HCT116 (cell line): ENCODE results near the gene ACCSL. TPM values are rescaled to one million over a fixed set of nuclear protein-coding genes. Genes with fewer than 3 reads are reported as not detected.

ENCODE experiments used
- ATAC-seq: fragments of 200-7000 bp; cut with Tn5 transposase; 2 replicates; pipeline ENCODE4 v1.9.1; 2020; ENCODE audit warnings: mild to moderate bottlenecking, moderate library complexity
- BruUV-seq: library from RNA; stranded (reverse); fragments of 400-500 nt; replicated peaks from 2 replicates; lab custom pipeline; 2021; lab: Mats Ljungman, UMichigan
- CTCF ChIA-PET: fragments of 300-600 bp; sonication (Branson Sonifier 250); formaldehyde crosslinking; loops from one replicate; lab custom pipeline; 2021; ENCODE audit warnings: antibody characterized with exemption; lab: Charles Lee
- POLR2A ChIA-PET: fragments of 300-600, 350-600 bp; sonication (Branson Sonifier 250); formaldehyde crosslinking; loops from one replicate; lab custom pipeline; 2021; ENCODE audit warnings: antibody characterized with exemption; lab: Charles Lee
- RAD21 ChIA-PET, 2 experiments: fragments of 300-600 bp; sonication (Branson Sonifier 250); formaldehyde crosslinking; loops; one replicate each; lab custom pipeline; 2023; ENCODE audit warnings: low total read pairs in 2 of 2; ENCODE audit not compliant: uncharacterized antibody in 2 of 2, unreplicated experiment in 2 of 2, low non-redundant PET in 1 of 2; lab: Charles Lee
- DNase-seq: peaks from one replicate; pipeline ENCODE4 v3.0.0-alpha.2; 2010; ENCODE audit warnings: low read depth, low spot score
- H2AFZ ChIP-seq: fragments of 200-600 bp; shearing (Covaris generic), sonication (generic); 2 replicates; pipeline ENCODE4 v1.6.1; 2017; ENCODE audit warnings: low read depth, mixed run types, mixed read lengths, antibody characterized with exemption, low read length; ENCODE audit not compliant: poor library complexity, severe bottlenecking
- H3K27ac ChIP-seq: 2 replicates; pipeline ENCODE4 v1.5.1; 2012; ENCODE audit warnings: low read depth, low read length
- H3K27me3 ChIP-seq: fragments of 200-600 bp; sonication (generic); 2 replicates; pipeline ENCODE4 v1.6.1; 2016; ENCODE audit warnings: mixed run types, low read length, mixed read lengths; ENCODE audit not compliant: insufficient read depth
- H3K36me3 ChIP-seq, 2 experiments: fragments of 200-500 bp in 1 of 2; fragments of 200-600 bp in 1 of 2; sonication (Bioruptor generic) in 1 of 2; sonication (generic) in 1 of 2; 2 replicates each; pipeline versions ENCODE4 v1.5.1 to v1.6.1; 2014 to 2016; ENCODE audit warnings: low read length in 2 of 2, inconsistent platforms in 1 of 2, mixed read lengths in 1 of 2, mixed run types in 1 of 2; ENCODE audit not compliant: insufficient read depth in 2 of 2, control insufficient read depth in 1 of 2
- H3K4me1 ChIP-seq, 2 experiments: fragments of 200-600 bp in 1 of 2; sonication (generic) in 1 of 2; 2 replicates each; pipeline versions ENCODE4 v1.5.1 to v1.6.1; 2012 to 2017; ENCODE audit warnings: low read length in 2 of 2, inconsistent platforms in 1 of 2, mild to moderate bottlenecking in 1 of 2, mixed read lengths in 1 of 2, mixed run types in 1 of 2, moderate library complexity in 1 of 2; ENCODE audit not compliant: insufficient read depth in 2 of 2, control insufficient read depth in 1 of 2
- H3K4me2 ChIP-seq: fragments of 200-600 bp; sonication (generic); 2 replicates; pipeline ENCODE4 v1.6.1; 2017; ENCODE audit warnings: mixed run types, low read length, mixed read lengths
- H3K4me3 ChIP-seq, 2 experiments: fragments of 200-600 bp in 1 of 2; sonication (generic) in 1 of 2; replicated peaks in 1 of 2; 2 replicates each; pipeline ENCODE4 v1.5.1; 2011 to 2016; ENCODE audit warnings: low read length in 2 of 2, control low read depth in 1 of 2, low read depth in 1 of 2, mild to moderate bottlenecking in 1 of 2, mixed read lengths in 1 of 2, mixed run types in 1 of 2
- H3K79me2 ChIP-seq: fragments of 200-600 bp; sonication (generic); 2 replicates; pipeline ENCODE4 v1.6.1; 2017; ENCODE audit warnings: mild to moderate bottlenecking, mixed run types, low read length, moderate library complexity, mixed read lengths; ENCODE audit not compliant: insufficient read depth
- H3K9ac ChIP-seq: fragments of 200-600 bp; sonication (generic); 2 replicates; pipeline ENCODE4 v1.6.1; 2016; ENCODE audit warnings: low read length, mixed read lengths
- H3K9me2 ChIP-seq: fragments of 200-600 bp; sonication (generic), shearing (Covaris generic); 2 replicates; pipeline ENCODE4 v1.6.1; 2017; ENCODE audit warnings: mixed run types, mild to moderate bottlenecking, moderate library complexity; ENCODE audit not compliant: insufficient read depth
- H3K9me3 ChIP-seq, 2 experiments: fragments of 200-500 bp in 1 of 2; fragments of 200-600 bp in 1 of 2; sonication (Bioruptor generic) in 1 of 2; sonication (generic) in 1 of 2; 2 replicates each; pipeline ENCODE4 v1.6.1; 2014 to 2017; ENCODE audit warnings: low read length in 2 of 2, mixed read lengths in 2 of 2, inconsistent platforms in 1 of 2, low read depth in 1 of 2, mild to moderate bottlenecking in 1 of 2, mixed run types in 1 of 2, moderate library complexity in 1 of 2; ENCODE audit not compliant: control insufficient read depth in 1 of 2, insufficient read depth in 1 of 2
- H4K20me1 ChIP-seq: fragments of 200-600 bp; sonication (generic), shearing (Covaris generic); 2 replicates; pipeline ENCODE4 v1.6.1; 2017; ENCODE audit warnings: mixed run types, mild to moderate bottlenecking, moderate library complexity; ENCODE audit not compliant: insufficient read depth
- CTCF ChIP-seq, 3 experiments: fragments of 200-600 bp in 1 of 3; sonication (generic) in 1 of 3; IDR thresholded peaks in 2 of 3; conservative IDR thresholded peaks in 1 of 3; 2 replicates each; pipeline ENCODE4 v1.5.1; 2012 to 2017; ENCODE audit warnings: low read depth in 2 of 3, low read length in 2 of 3, antibody characterized with exemption in 1 of 3, borderline replicate concordance in 1 of 3, control low read depth in 1 of 3, mild to moderate bottlenecking in 1 of 3, mixed read lengths in 1 of 3, mixed run types in 1 of 3, moderate library complexity in 1 of 3; ENCODE audit not compliant: insufficient read depth in 1 of 3
- EGR1 ChIP-seq: IDR thresholded peaks from 2 replicates; pipeline ENCODE4 v1.6.1; 2012; ENCODE audit warnings: low read depth
- ELF1 ChIP-seq: IDR thresholded peaks from 2 replicates; pipeline ENCODE4 v1.6.1; 2012; ENCODE audit warnings: low read depth, borderline replicate concordance
- EZH2 ChIP-seq: fragments of 200-600 bp; sonication (generic); IDR thresholded peaks from 2 replicates; pipeline ENCODE4 v1.6.1; 2017; ENCODE audit warnings: antibody characterized with exemption, mixed run types
- EZH2phosphoT487 ChIP-seq: fragments of 200-600 bp; IDR thresholded peaks from 2 replicates; pipeline ENCODE4 v1.6.1; 2018; ENCODE audit warnings: antibody characterized with exemption, borderline replicate concordance
- FOSL1 ChIP-seq: IDR thresholded peaks from 2 replicates; pipeline ENCODE4 v1.6.1; 2012; ENCODE audit warnings: low read depth
- JUND ChIP-seq: IDR thresholded peaks from 2 replicates; pipeline ENCODE4 v1.6.1; 2012
- REST ChIP-seq: IDR thresholded peaks from 2 replicates; pipeline ENCODE4 v1.6.1; 2012; ENCODE audit warnings: low read depth
- SIN3A ChIP-seq: IDR thresholded peaks from 2 replicates; pipeline ENCODE4 v1.6.1; 2012; ENCODE audit warnings: low read depth
- SP1 ChIP-seq: IDR thresholded peaks from 2 replicates; pipeline ENCODE4 v1.6.1; 2012; ENCODE audit warnings: low read depth
- TCF7L2 ChIP-seq: IDR thresholded peaks from 2 replicates; pipeline ENCODE4 v1.7.0; 2011; ENCODE audit warnings: borderline replicate concordance, inconsistent platforms; ENCODE audit not compliant: insufficient read depth, insufficient read length; ENCODE audit errors: extremely low read depth
- ZNF274 ChIP-seq: fragments of 200-500 bp; sonication (Bioruptor generic); IDR thresholded peaks from 2 replicates; pipeline ENCODE4 v1.6.1; 2014; ENCODE audit warnings: mild to moderate bottlenecking, low read depth, low read length, inconsistent platforms
- intact Hi-C: fragments of 100-400 bp; cut with micrococcal nuclease; formaldehyde crosslinking; loops from 2 replicates; pipeline ENCODE4 v1.10.0; 2022
- total RNA-seq: library from RNA; stranded (reverse); gene quantifications from one replicate; pipeline ENCODE4 v1.2.1, GENCODE V29; 2021; ENCODE audit not compliant: unreplicated experiment
- TF ChIP-seq, protein P1 (sequence below): IDR thresholded peaks from 2 replicates; pipeline ENCODE4 v1.6.1; 2012
- TF ChIP-seq, protein P2 (sequence below): IDR thresholded peaks from 2 replicates; pipeline ENCODE4 v1.6.1; 2012

Gene ACCSL
- total RNA-seq, 1 experiment from 2014 or later = not detected

GRCh38 chr11:44010789-44011251, 37.0 kb upstream of the ACCSL start:
- TF ChIP-seq CTCF (IDR thresholded peaks at IDR 0.05 in 2 of 3, conservative IDR thresholded peaks at IDR 0.05 in 1 of 3; ENCODE audit: borderline replicate concordance in 1 of 3, insufficient read depth in 1 of 3, low read depth in 2 of 3, low read length in 2 of 3) (no peak), ELF1 (no peak), EGR1 (no peak), REST (no peak), TCF7L2 (no peak), EZH2phosphoT487 (no peak), SIN3A (no peak), SP1 (no peak), EZH2 (no peak), ZNF274 (no peak), FOSL1 (no peak), JUND (no peak)
- TF ChIP-seq, protein P1, sequence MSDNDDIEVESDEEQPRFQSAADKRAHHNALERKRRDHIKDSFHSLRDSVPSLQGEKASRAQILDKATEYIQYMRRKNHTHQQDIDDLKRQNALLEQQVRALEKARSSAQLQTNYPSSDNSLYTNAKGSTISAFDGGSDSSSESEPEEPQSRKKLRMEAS = no peak
- TF ChIP-seq, protein P2, sequence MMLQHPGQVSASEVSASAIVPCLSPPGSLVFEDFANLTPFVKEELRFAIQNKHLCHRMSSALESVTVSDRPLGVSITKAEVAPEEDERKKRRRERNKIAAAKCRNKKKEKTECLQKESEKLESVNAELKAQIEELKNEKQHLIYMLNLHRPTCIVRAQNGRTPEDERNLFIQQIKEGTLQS = no peak
- Histone ChIP-seq H3K36me3 (no peaks in the 10 kb centered on the region), H4K20me1 (no peaks in the 10 kb centered on the region), H3K4me2 (no peak overlapping the region), H3K4me1 (peaks cover 0 to under 1% of the 10 kb centered on the region in 2 experiments; a peak in 2 of 4 replicates), H3K27ac (no peak overlapping the region), H3K9me2 (no peaks in the 10 kb centered on the region), H3K79me2 (no peaks in the 10 kb centered on the region), H2AFZ (no peak overlapping the region), H3K9me3 (no peaks in the 10 kb centered on the region), H3K27me3 (peaks cover 10% of the 10 kb centered on the region; the same call in 1 of the 2 replicates), H3K4me3 (no peak overlapping the region), H3K9ac (no peak overlapping the region)
- ChIA-PET CTCF (no interaction called here), POLR2A (no interaction called here), RAD21 (no interaction called here)
- no TSS peak for BruUV-seq
- ATAC-seq = no peak
- no peak for DNase-seq
- intact Hi-C loops = no loop called here
